Endothelial cell of umbilical vein (primary cell): Measurements from ENCODE around the gene TNFSF13. TPM values are rescaled to one million over a fixed set of nuclear protein-coding genes. Genes with fewer than 3 reads are reported as not detected.

Experiments used
- BruUV-seq: library from RNA; stranded (reverse); fragments of 400-500 nt; replicated peaks from 2 replicates; lab custom pipeline; 2021; lab: Mats Ljungman, UMichigan
- CTCF ChIA-PET: fragments of 300-600, 350-600 bp; sonication (Branson Sonifier 250); formaldehyde crosslinking; loops from one replicate; lab custom pipeline; 2021; ENCODE audit warnings: antibody characterized with exemption, inconsistent platforms; lab: Charles Lee
- POLR2A ChIA-PET: fragments of 300-600, 350-600 bp; sonication (Branson Sonifier 250); formaldehyde crosslinking; loops from one replicate; lab custom pipeline; 2021; ENCODE audit warnings: antibody characterized with exemption, inconsistent platforms; lab: Charles Lee
- DNase-seq: peaks from one replicate; pipeline ENCODE4 v3.0.0-alpha.2; 2011; ENCODE audit warnings: low read depth, low spot score
- FAIRE-seq: peaks from 2 replicates; lab custom pipeline; 2011; peaks lifted over from hg19 to GRCh38; lab: Jason Lieb, UNC
- H2AFZ ChIP-seq: 2 replicates; pipeline ENCODE4 v1.6.0; 2012; ENCODE audit warnings: low read depth, low read length, control low read depth, inconsistent platforms
- H3K27ac ChIP-seq: 2 replicates; pipeline ENCODE4 v1.5.1; 2011; ENCODE audit warnings: low read depth, mild to moderate bottlenecking, control low read depth, low read length, moderate library complexity; ENCODE audit not compliant: insufficient read depth
- H3K27me3 ChIP-seq, 2 experiments: 2 replicates each; pipeline versions ENCODE4 v1.6.0 to v1.6.1; 2011; ENCODE audit warnings: low read length in 2 of 2, mixed read lengths in 1 of 2; ENCODE audit not compliant: control insufficient read depth in 2 of 2, insufficient read depth in 2 of 2
- H3K36me3 ChIP-seq, 2 experiments: 2 replicates in 1 of 2; 3 replicates in 1 of 2; pipeline ENCODE4 v1.5.1; 2011; ENCODE audit warnings: low read length in 2 of 2, mild to moderate bottlenecking in 1 of 2, moderate library complexity in 1 of 2; ENCODE audit not compliant: control insufficient read depth in 2 of 2, insufficient read depth in 2 of 2; ENCODE audit errors: extremely low read depth in 1 of 2
- H3K4me1 ChIP-seq: 3 replicates; pipeline ENCODE4 v1.5.1; 2011; ENCODE audit warnings: mild to moderate bottlenecking, low read length; ENCODE audit not compliant: control insufficient read depth, insufficient read depth; ENCODE audit errors: extremely low read depth
- H3K4me2 ChIP-seq: 2 replicates; pipeline ENCODE4 v1.6.1; 2011; ENCODE audit warnings: low read length, control low read depth, mixed read lengths; ENCODE audit not compliant: insufficient read depth
- H3K4me3 ChIP-seq, 3 experiments: fragments of 200-600 bp in 1 of 3; sonication (generic), shearing (Covaris generic) in 1 of 3; replicated peaks in 1 of 3; 2 replicates each; pipeline ENCODE4 v1.5.1; 2011 to 2016; ENCODE audit warnings: control low read depth in 3 of 3, low read length in 3 of 3, mild to moderate bottlenecking in 2 of 3, inconsistent platforms in 1 of 3, low read depth in 1 of 3, moderate library complexity in 1 of 3; ENCODE audit not compliant: insufficient read depth in 1 of 3
- H3K79me2 ChIP-seq: 2 replicates; pipeline ENCODE4 v1.6.0; 2012; ENCODE audit warnings: low read length, inconsistent platforms; ENCODE audit not compliant: control insufficient read depth, insufficient read depth
- H3K9ac ChIP-seq: replicated peaks from 2 replicates; pipeline ENCODE3; 2011; ENCODE audit warnings: low read length, control low read depth; ENCODE audit not compliant: insufficient read depth; ENCODE audit errors: extremely low read depth
- H3K9me1 ChIP-seq: replicated peaks from 3 replicates; pipeline ENCODE4 v1.6.0; 2011; ENCODE audit warnings: mild to moderate bottlenecking, low read length; ENCODE audit not compliant: control insufficient read depth, insufficient read depth; ENCODE audit errors: extremely low read depth
- H3K9me3 ChIP-seq: replicated peaks from 2 replicates; pipeline ENCODE4 v1.5.1; 2012; ENCODE audit warnings: low read length, inconsistent platforms; ENCODE audit not compliant: control insufficient read depth, insufficient read depth
- H4K20me1 ChIP-seq: replicated peaks from 2 replicates; pipeline ENCODE3; 2011; ENCODE audit warnings: mild to moderate bottlenecking, low read length; ENCODE audit not compliant: control insufficient read depth, insufficient read depth; ENCODE audit errors: extremely low read depth
- CTCF ChIP-seq, 2 donors: IDR thresholded peaks; 1 replicate in 1 of 2; 2 replicates in 1 of 2; pipeline ENCODE4 v1.5.1; 2011; ENCODE audit warnings: low read length in 2 of 2, mild to moderate bottlenecking in 2 of 2, moderate library complexity in 2 of 2, control low read depth in 1 of 2, inconsistent platforms in 1 of 2, low read depth in 1 of 2; ENCODE audit not compliant: insufficient read depth in 1 of 2; ENCODE audit errors: extremely low read depth in 1 of 2
- EZH2 ChIP-seq: IDR thresholded peaks from 2 replicates; pipeline ENCODE4 v1.6.1; 2012; ENCODE audit warnings: borderline replicate concordance, low read depth, mild to moderate bottlenecking, moderate library complexity, low read length, inconsistent platforms; ENCODE audit not compliant: severe bottlenecking
- FOS ChIP-seq: IDR thresholded peaks from 2 replicates; pipeline ENCODE4 v1.6.1; 2011; ENCODE audit warnings: mild to moderate bottlenecking, low read length, moderate library complexity, borderline replicate concordance; ENCODE audit not compliant: insufficient read depth
- GATA2 ChIP-seq: IDR thresholded peaks from 2 replicates; pipeline ENCODE4 v1.7.0; 2011; ENCODE audit warnings: low read depth, mild to moderate bottlenecking, moderate library complexity, mixed read lengths, low read length; ENCODE audit not compliant: insufficient read length, insufficient read depth
- JUN ChIP-seq: IDR thresholded peaks from 2 replicates; pipeline ENCODE4 v1.6.1; 2011; ENCODE audit warnings: borderline replicate concordance, low read depth; ENCODE audit not compliant: insufficient read length, insufficient read depth
- MAX ChIP-seq: IDR thresholded peaks from 2 replicates; pipeline ENCODE4 v1.6.1; 2011; ENCODE audit not compliant: insufficient read depth, insufficient read length
- MYC ChIP-seq: IDR thresholded peaks from one replicate; pipeline ENCODE4 v1.6.1; 2011; ENCODE audit warnings: mild to moderate bottlenecking, low read depth, low read length
- POLR2A ChIP-seq: IDR thresholded peaks from 2 replicates; pipeline ENCODE4 v1.6.1; 2012; ENCODE audit warnings: low read depth, mild to moderate bottlenecking, control low read depth, low read length
- POLR2AphosphoS5 ChIP-seq: IDR thresholded peaks from 2 replicates; pipeline ENCODE4 v1.6.1; 2012; ENCODE audit warnings: low read depth, mild to moderate bottlenecking, control low read depth, low read length, moderate library complexity; ENCODE audit not compliant: insufficient read depth
- dilution Hi-C: fragments of 300-500 bp; cut with MboI; formaldehyde crosslinking; loops from one replicate; pipeline ENCODE4 v1.15.0; 2019; ENCODE audit warnings: low sequenced_read_pairs; ENCODE audit not compliant: extremely low pct_ligation_motif_present
- intact Hi-C: fragments of 100-400 bp; cut with micrococcal nuclease; formaldehyde crosslinking; loops from one replicate; pipeline ENCODE4 v1.10.0; 2022
- polyA plus RNA-seq, 4 experiments: library from polyadenylated mRNA; depleted of rRNA in 3 of 4; stranded (reverse) in 3 of 4; unstranded in 1 of 4; fragments of >200 nt; gene quantifications; 2 replicates each; pipeline versions ENCODE4 v1.2.1 to v1.2.3, GENCODE V29; 2011 to 2012; ENCODE audit warnings: missing spikeins in 1 of 4
- total RNA-seq: library from RNA; stranded (reverse); gene quantifications from 2 replicates; pipeline ENCODE4 v1.2.3, GENCODE V29; 2021

TNFSF13 gene
- total and polyA plus RNA-seq, 2 donors (not counting 3 experiments of a cell fraction or from before 2014, with no cell fraction given), result 3.6 to 5.4 TPM

- POLR2A ChIA-PET, result no interaction called here
- TF ChIP-seq JUN, result no peak
- TF ChIP-seq MAX, result no peak
- no peak for TF ChIP-seq EZH2
- TF ChIP-seq MYC, result no peak
- no peak for TF ChIP-seq GATA2
- no peak for TF ChIP-seq POLR2A
- TF ChIP-seq POLR2AphosphoS5, result no peak
- TF ChIP-seq CTCF (IDR thresholded peaks at IDR 0.05; ENCODE audit: extremely low read depth in 1 of 2, insufficient read depth in 1 of 2, low read depth in 1 of 2, low read length in 2 of 2), result no peak
- TF ChIP-seq FOS, result no peak
- FAIRE-seq, result no peak
- Histone ChIP-seq H4K20me1 (no peaks in the 10 kb centered on the region), H3K4me2 (no peak overlapping the region), H3K9me3 (no peaks in the 10 kb centered on the region), H3K27me3 (no peaks in the 10 kb centered on the region), H3K9me1 (no peaks in the 10 kb centered on the region), H3K4me3 (no peak overlapping the region), H3K27ac (no peak overlapping the region), H3K9ac (no peak overlapping the region), H2AFZ (no peak overlapping the region), H3K79me2 (no peaks in the 10 kb centered on the region), H3K4me1 (peaks cover 14% of the 10 kb centered on the region), H3K36me3 (no peaks in the 10 kb centered on the region)
- CTCF ChIA-PET, result interaction anchor here (1.8 to 4.7 kb wide), 2 partner anchors 8 to 38 kb away, joined by 7 to 25 read pairs; no protein-coding TSS in a partner anchor
- DNase-seq, result no peak
- dilution Hi-C loops (no loop called here), intact Hi-C loops (no loop called here)
- no TSS peak for BruUV-seq
These were observed 5.9 kb upstream of the TNFSF13 start for GRCh38 chr17:7552621-7553051.
